Left renal pelvis (tissue), 4 donors: ENCODE data around the gene TNFAIP2. TPM values are rescaled to one million over a fixed set of nuclear protein-coding genes. Genes with fewer than 3 reads are reported as not detected.

Experiments
- DNase-seq, 4 donors: peaks; one replicate each; pipeline ENCODE4 v3.0.0-alpha.2; 2013; ENCODE audit warnings: low read depth in 4 of 4, low spot score in 3 of 4
- polyA plus RNA-seq, 4 donors: library from polyadenylated mRNA; unstranded; fragments of 120-200 nt; gene quantifications; one replicate each; pipeline ENCODE4 v1.2.1, GENCODE V29; 2013; ENCODE audit not compliant: insufficient read length in 4 of 4

TNFAIP2 gene
- polyA plus RNA-seq, 4 donors: 31.7 to 52.7 (median 44.7) TPM

GRCh38 chr14:103132381-103133209 lies 9.3 kb downstream of the TNFAIP2 start:
- no peak for DNase-seq

DNA sequence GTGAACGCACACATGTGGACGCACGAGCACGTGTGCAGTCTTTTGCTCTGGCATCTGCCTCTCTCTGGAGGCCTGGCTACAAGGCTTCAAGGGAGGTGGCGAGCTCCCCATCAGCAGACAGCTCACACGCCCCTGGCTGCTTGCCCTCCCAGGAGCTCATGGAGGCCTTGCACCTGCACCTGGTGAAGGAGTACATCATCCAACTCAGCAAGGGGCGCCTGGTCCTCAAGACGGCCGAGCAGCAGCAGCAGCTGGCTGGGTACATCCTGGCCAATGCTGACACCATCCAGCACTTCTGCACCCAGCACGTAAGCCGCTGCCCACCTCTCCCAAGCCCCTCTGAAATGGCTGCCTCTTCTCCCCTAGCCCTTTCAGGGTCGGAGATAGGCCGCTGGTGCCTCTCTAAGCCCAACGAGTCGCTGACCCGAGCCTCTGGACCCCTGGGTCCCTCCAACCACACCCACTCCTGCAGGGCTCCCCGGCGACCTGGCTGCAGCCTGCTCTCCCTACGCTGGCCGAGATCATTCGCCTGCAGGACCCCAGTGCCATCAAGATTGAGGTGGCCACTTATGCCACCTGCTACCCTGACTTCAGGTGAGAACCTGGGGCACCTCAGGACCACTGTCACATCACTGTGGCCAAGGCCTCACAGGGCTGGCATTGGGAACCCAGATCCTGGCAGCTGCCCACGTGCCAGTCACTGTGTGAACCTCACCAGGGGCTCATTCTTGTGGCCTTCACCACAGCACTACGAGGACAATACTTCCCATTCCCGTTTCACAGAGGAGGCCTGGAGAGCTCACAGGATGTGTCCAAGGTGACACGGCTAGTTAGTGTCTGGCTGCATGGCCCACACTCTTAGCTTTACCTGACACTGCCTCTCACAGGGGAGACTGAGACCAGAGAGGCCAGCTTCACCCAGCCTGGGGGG lies 10.2 kb downstream of the TNFAIP2 start:
- DNase-seq: no peak

DNA sequence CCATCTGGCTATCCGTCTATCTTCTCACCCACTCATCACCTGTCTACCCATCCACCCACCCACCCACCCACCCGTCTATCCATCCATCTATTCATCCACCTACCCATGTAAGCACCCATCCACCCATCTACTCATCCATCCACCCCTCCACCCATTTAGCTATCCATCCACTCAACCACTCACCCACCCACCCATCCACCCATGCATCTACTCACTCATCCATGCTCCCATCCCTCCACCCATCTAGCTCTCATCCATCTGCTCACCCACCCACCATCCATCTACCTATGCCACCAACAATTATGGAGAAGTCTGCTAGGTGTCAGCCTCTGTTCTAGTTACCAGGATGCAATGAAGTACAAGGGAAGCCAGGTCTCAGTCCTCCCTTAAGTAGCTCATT lies 11.1 kb downstream of the TNFAIP2 start:
- DNase-seq: no peak

- DNase-seq: no peak
Observed at GRCh38 chr14:103134919-103135318, 11.7 kb downstream of the TNFAIP2 start.

DNA sequence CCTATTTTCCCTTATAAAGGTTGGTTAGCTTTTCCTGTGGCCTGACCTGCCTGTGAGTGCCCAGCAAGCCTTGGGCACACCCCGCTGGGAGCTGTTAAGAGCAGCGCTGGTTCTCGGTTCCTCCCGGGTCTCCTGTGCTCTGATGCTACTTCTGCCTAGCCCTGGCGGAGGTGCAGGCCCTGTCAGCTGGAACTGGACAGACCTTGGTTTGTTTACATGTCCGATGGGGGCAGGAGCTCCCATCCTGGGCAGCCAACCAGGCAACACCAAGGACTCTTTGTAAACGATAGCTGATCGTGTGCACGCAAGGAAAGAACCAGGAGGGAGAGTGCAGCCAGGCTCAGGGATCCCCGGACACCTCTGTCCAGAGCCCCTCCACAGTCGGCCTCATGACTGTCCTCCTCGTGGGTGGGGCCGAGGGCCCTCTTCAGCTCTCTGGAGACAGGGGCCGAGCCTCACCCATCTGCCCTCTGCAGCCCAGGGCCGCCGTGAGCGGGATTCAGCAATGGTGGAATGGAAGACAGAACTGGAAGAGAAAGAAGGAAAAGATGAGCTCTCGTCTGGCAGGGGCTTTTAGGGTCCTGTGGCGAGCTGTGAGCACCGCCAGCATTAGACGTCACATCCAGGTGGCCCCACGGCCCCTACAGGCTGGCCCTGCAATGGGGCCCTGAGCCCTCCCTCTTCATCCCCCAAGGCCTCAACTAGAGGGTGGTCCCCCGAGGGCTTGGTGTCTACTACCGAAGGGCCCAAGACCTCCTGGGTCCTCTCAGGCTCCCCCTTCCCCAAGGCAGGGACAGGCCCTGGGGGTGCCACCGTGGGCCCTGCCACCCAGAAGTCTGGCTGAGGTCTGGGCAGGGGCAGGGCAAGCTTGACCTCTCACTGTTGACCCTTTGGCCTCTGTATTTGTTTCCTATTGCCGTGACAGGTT lies 12.3 kb downstream of the TNFAIP2 start:
- no peak for DNase-seq

GRCh38 chr14:103136388-103137271 lies 13.4 kb downstream of the TNFAIP2 start:
- no peak for DNase-seq

DNA sequence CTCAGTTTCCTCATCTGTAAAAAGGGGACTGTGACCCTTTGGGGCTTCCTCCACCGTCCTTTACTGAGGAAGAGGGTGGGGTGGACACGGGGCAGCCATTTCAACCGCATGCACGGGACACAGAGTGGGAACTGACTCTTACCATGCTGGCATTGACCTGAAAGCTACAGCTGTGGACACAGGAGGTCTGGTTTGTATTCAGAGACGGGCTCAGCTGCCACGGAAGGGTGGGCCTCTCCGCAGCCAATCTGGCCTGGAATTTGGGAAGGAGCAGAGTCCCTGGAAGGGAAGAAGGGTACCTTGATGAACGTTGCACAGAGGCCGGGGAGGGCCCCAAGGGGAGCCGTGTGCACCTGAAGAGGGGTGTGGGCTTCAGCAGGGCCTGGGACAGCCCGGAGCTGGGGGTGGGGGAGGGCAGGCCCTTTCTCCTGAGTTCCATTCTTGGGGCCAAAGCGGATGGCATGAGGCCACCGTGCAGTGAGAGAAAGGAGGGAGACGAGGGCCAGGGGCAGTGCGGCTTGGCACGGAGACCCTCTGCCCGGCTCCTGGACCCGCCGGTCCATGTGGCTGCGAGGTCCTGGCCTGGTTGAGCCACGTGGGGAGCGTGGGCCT lies 14.5 kb downstream of the TNFAIP2 start:
- no peak for DNase-seq

GRCh38 chr14:103138301-103139131 lies 15.3 kb downstream of the TNFAIP2 start:
- no peak for DNase-seq

GRCh38 chr14:103139132-103140025 lies 16.1 kb downstream of the TNFAIP2 start:
- no peak for DNase-seq

DNA sequence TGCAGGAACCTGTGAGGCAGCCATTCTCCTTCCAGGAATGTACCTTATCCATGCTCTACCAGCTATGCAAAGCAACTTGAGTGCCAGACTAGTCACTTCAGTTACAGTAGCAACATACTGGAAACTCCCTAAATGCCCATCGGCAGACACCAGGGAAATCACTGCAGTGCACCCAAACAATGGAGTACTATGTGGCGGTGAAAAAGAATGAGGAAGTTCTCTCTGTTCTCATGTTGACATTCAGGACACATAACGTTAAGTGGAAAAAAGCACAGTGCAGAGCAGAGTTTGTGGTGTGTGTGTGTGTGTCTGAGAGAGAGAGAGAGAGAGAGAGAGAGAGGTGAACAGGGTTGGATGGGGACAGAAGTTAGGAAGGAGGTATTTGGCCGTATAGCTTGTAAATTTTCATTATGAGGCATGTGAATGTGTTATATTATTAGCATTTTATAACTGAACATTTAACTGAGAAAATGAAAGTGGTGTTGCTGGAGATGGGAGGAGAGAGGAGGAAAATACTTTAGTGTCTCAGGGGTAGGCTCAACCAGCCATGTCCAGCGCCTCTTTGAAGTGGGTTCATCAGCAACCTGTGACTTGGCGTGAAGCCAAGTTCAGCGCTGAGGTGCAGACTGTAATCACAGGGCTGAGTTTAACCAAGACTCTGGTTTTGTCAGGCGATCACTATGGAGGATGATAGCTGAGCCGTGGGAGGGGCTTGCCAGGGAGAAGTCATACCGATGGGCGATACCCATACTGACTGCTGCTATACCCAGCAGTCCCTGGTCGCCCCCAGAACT lies 17.3 kb downstream of the TNFAIP2 start:
- no peak for DNase-seq

- no peak for DNase-seq
Observed at GRCh38 chr14:103141117-103141796, 18.0 kb downstream of the TNFAIP2 start.

DNA sequence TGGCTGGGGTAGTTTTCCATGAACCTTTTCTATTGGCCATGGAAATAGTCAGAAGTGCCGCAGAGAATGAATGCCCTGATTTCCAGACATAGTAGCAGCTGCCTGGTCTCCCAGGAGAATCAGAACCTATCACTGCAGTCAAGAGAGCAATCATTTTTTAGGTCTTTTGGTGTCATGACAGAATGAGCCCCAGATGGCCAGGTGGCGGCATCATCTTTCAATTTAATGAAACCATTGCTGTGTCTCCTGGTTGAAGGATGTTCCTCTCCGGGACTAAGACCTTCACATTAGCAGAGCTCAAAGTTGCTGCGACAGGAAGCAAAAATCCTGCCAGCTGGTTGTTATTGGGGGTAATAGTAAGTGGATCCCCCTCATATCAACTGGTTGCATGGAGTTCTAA lies 18.8 kb downstream of the TNFAIP2 start:
- DNase-seq: no peak

DNA sequence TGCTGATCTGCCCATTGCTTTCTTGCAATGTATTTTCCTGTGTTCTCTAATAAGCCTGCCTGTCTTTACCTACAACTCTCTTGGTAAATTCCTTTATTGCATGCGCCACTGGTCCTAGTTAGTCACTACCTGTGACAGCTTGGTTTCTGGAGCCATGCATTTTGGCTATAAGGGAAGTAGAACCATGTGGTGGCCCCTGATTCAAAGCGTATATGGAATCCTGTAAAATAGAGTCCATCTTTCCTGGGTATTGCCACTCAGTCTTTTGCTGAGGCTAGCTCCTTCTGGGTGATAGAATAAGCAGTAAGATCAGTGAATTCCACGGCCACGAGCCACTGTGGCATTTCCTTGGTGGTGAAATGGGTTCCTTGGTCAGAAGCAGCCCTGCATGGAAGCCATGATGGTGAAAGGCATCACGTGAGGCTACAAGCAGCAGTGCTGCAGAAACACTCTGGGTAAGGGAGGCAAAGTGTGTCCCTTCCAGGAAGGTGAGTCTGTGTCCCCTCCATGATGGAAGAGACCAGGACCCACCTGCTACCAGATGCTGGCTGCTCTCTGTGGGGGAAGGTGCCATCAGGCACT lies 19.6 kb downstream of the TNFAIP2 start:
- no peak for DNase-seq

DNA sequence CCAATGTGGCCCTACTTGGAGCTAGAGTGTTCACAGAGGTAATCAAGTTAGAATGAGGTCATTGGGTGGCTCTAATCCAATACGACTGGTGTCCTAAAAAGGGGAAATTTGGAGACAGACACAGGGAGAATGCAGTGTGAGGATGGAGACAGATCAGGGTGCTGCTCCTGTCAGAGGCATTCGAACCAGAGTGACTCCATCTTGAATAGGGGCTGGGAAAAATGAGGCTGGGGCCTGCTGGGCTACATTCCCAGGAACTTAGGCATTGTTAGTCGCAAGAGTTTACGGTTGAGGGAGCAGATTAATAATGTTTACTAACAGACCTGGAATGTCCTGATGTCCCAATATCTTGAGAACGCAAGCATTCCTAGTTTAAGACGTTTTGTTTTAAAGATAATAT lies 20.2 kb downstream of the TNFAIP2 start:
- DNase-seq: no peak

DNA sequence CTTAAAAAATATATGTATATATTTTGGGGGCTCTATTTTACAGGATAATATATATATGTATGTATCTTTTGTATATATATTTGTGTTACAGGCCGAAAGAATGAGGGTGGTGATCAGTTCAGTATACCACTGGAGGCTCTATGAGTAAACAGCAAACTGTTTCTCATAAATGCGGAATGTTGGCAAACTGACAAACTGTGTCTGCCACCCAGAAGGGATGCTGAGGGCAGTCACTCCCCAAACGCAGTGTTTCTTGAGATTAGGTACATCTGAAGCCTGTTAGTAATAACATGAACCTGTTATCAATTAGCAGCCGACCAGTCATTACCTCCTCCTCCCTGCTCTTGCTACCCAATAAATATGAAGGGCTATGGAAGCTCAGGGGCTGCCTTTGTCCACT lies 20.8 kb downstream of the TNFAIP2 start:
- DNase-seq: no peak
